HepG2 (cell line): ENCODE results near the gene KCNK5. TPM values are rescaled to one million over a fixed set of nuclear protein-coding genes. Genes with fewer than 3 reads are reported as not detected.

Experiments
- NFAT5 ChIP-seq: sonication (generic); formaldehyde crosslinking; IDR thresholded peaks from 2 replicates; pipeline ENCODE4 v1.4.0; 2020; ENCODE audit warnings: missing genetic modification reagents
- TBX3 ChIP-seq: fragments of 450-650 bp; IDR thresholded peaks from 2 replicates; pipeline ENCODE4 v1.6.1; 2017; ENCODE audit warnings: antibody characterized with exemption, mild to moderate bottlenecking, inconsistent platforms, borderline replicate concordance
- ZFP36L1 ChIP-seq: sonication (generic); formaldehyde crosslinking; IDR thresholded peaks from 2 replicates; pipeline ENCODE4 v1.8.0; 2022; ENCODE audit warnings: mild to moderate bottlenecking, missing genetic modification reagents, moderate library complexity
- ZNF382 ChIP-seq: sonication (generic); formaldehyde crosslinking; IDR thresholded peaks from 2 replicates; pipeline ENCODE4 v1.5.0; 2020; ENCODE audit warnings: missing genetic modification reagents, mild to moderate bottlenecking, borderline replicate concordance
- ZNF407 ChIP-seq: sonication (generic); formaldehyde crosslinking; IDR thresholded peaks from one replicate; pipeline ENCODE4 v1.5.1; 2020; ENCODE audit warnings: mild to moderate bottlenecking, missing genetic modification reagents; ENCODE audit errors: not compliant biosample characterization
- ZNF446 ChIP-seq: sonication (generic); formaldehyde crosslinking; IDR thresholded peaks from 2 replicates; pipeline ENCODE4 v1.5.0; 2020; ENCODE audit warnings: mild to moderate bottlenecking, missing genetic modification reagents
- polyA plus RNA-seq, 8 experiments: library from polyadenylated mRNA; depleted of rRNA in 3 of 8; stranded (reverse) in 7 of 8; unstranded in 1 of 8; fragments of >200 nt; fragmentation: Illumina TruSeq in 4 of 8; extraction: Trizol in 4 of 8; gene quantifications; 2 replicates each; pipeline versions ENCODE4 v1.2.1 to v1.2.3, GENCODE V29; 2011 to 2016; ENCODE audit warnings: low read depth in 4 of 8, missing spikeins in 1 of 8, mixed read lengths in 1 of 8; ENCODE audit not compliant: insufficient read depth in 1 of 8
- total RNA-seq, 5 experiments: library from RNA; depleted of rRNA; stranded (reverse); fragments of >200 nt; fragmentation: Illumina TruSeq; extraction: Trizol; gene quantifications; 2 replicates each; pipeline ENCODE4 v1.2.3, GENCODE V29; 2016; ENCODE audit warnings: low read depth in 1 of 5

KCNK5 gene
- total and polyA plus RNA-seq, 2 of the 13 experiments (the other 11 are each of a cell fraction or from before 2014, with no cell fraction given) = 0.04 TPM; not detected in 1

- TF ChIP-seq NFAT5 (CRISPR knock-in tag) = no peak
- TF ChIP-seq TBX3 = no peak
- no peak for TF ChIP-seq ZNF446
- no peak for TF ChIP-seq ZNF382 (CRISPR knock-in tag)
- TF ChIP-seq ZNF407 (CRISPR knock-in tag) = no peak
- TF ChIP-seq ZFP36L1 (CRISPR knock-in tag) = no peak
These were observed 6.2 kb downstream of the KCNK5 start (continued) for GRCh38 chr6:39223061-39223460.
